Panc1 (cell line): ENCODE measurements around the gene SOX21. TPM values are rescaled to one million over a fixed set of nuclear protein-coding genes. Genes with fewer than 3 reads are reported as not detected.

ENCODE experiments used
- ATAC-seq: fragments of 200-7000 bp; cut with Tn5 transposase; 2 replicates; pipeline ENCODE4 v1.9.1; 2020; ENCODE audit warnings: mild to moderate bottlenecking, moderate library complexity
- BruUV-seq: library from RNA; stranded (reverse); fragments of 400-500 nt; replicated peaks from 2 replicates; lab custom pipeline; 2021; lab: Mats Ljungman, UMichigan
- CTCF ChIA-PET: fragments of 300-600 bp; sonication (Branson Sonifier 250); formaldehyde crosslinking; loops from one replicate; lab custom pipeline; 2022; ENCODE audit warnings: antibody characterized with exemption; lab: Charles Lee
- POLR2A ChIA-PET: fragments of 300-600 bp; sonication (Branson Sonifier 250); formaldehyde crosslinking; loops from one replicate; lab custom pipeline; 2022; ENCODE audit warnings: antibody characterized with exemption; lab: Charles Lee
- DNase-seq: peaks from one replicate; pipeline ENCODE4 v3.0.0-alpha.2; 2010; ENCODE audit warnings: low read depth, low spot score
- H3K27ac ChIP-seq: 2 replicates; pipeline ENCODE4 v1.5.1; 2011; ENCODE audit warnings: mild to moderate bottlenecking, low read length, inconsistent platforms
- H3K27me3 ChIP-seq: fragments of 200-500 bp; sonication (Bioruptor generic); 2 replicates; pipeline ENCODE4 v1.6.0; 2014; ENCODE audit warnings: low read length, inconsistent platforms; ENCODE audit not compliant: control insufficient read depth, insufficient read depth
- H3K36me3 ChIP-seq: fragments of 200-500 bp; sonication (Bioruptor generic); 2 replicates; pipeline ENCODE4 v1.5.1; 2014; ENCODE audit warnings: inconsistent platforms, mild to moderate bottlenecking, low read length, moderate library complexity; ENCODE audit not compliant: control insufficient read depth, insufficient read depth
- H3K4me1 ChIP-seq: 2 replicates; pipeline ENCODE4 v1.5.1; 2011; ENCODE audit warnings: inconsistent platforms, mild to moderate bottlenecking, low read length, moderate library complexity; ENCODE audit not compliant: control insufficient read depth, insufficient read depth
- H3K4me3 ChIP-seq, 2 experiments: 2 replicates each; pipeline ENCODE4 v1.5.1; 2011 to 2012; ENCODE audit warnings: low read depth in 2 of 2, low read length in 2 of 2, mild to moderate bottlenecking in 2 of 2, inconsistent platforms in 1 of 2, moderate library complexity in 1 of 2
- H3K9me3 ChIP-seq: fragments of 200-500 bp; sonication (Bioruptor generic); 2 replicates; pipeline ENCODE4 v1.5.1; 2014; ENCODE audit warnings: low read depth, mild to moderate bottlenecking, inconsistent platforms, low read length, moderate library complexity; ENCODE audit not compliant: control insufficient read depth, insufficient read depth
- POLR2AphosphoS5 ChIP-seq: IDR thresholded peaks from 2 replicates; pipeline ENCODE4 v1.6.1; 2012; ENCODE audit warnings: mild to moderate bottlenecking, low read depth, low read length, moderate library complexity
- SIN3A ChIP-seq: IDR thresholded peaks from 2 replicates; pipeline ENCODE4 v1.6.1; 2012; ENCODE audit warnings: low read depth, mild to moderate bottlenecking, low read length, moderate library complexity, borderline replicate concordance; ENCODE audit not compliant: insufficient read depth
- TCF7L2 ChIP-seq: IDR thresholded peaks from 2 replicates; pipeline ENCODE4 v1.6.1; 2011; ENCODE audit warnings: mild to moderate bottlenecking, low read depth, low read length, inconsistent platforms
- in situ Hi-C: cut with HindIII; loops from 2 replicates; pipeline ENCODE4 v1.10.0; 2016; ENCODE audit warnings: low sequenced_read_pairs, low pct_unique_long_range_greater_than_20kb
- intact Hi-C: fragments of 100-400 bp; cut with micrococcal nuclease; formaldehyde crosslinking; loops from one replicate; pipeline ENCODE4 v1.10.0; 2022; ENCODE audit not compliant: unreplicated experiment
- total RNA-seq: library from RNA; stranded (reverse); gene quantifications from one replicate; pipeline ENCODE4 v1.2.1, GENCODE V29; 2021; ENCODE audit not compliant: unreplicated experiment
- TF ChIP-seq, protein P1 (sequence below), 2 experiments: IDR thresholded peaks; 2 replicates each; pipeline ENCODE4 v1.6.1; 2011 to 2012; ENCODE audit warnings: low read depth in 2 of 2, control low read depth in 1 of 2, low read length in 1 of 2, mild to moderate bottlenecking in 1 of 2, moderate library complexity in 1 of 2; ENCODE audit not compliant: insufficient read depth in 1 of 2
- TF ChIP-seq, protein P2 (sequence below): fragments of 450-650 bp; IDR thresholded peaks from 2 replicates; pipeline ENCODE4 v1.5.1; 2017; ENCODE audit warnings: mild to moderate bottlenecking

The SOX21 gene
- total RNA-seq, 1 experiment from 2014 or later: 3.5 TPM

DNA sequence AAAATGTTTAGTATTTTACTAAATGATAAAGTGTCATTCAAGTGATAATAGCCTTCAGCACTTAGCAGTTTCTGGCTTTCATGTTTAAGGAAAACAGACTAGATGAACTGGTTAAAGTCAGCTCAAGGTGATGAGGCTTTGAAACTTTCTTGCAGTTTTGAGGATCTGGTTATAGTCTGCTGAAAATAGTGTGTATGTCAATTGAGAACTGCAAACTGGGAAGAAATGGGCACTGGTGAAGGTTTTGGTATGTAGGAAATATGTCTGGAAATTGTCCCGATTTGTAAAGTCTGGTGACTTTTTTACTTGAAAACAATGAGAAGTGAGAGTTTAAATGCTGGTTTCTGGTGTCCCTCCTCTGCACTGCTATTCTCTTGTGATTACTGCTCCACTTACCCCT, 36.8 kb upstream of the SOX21 start:
- Histone ChIP-seq H3K4me1 (no peaks in the 10 kb centered on the region), H3K36me3 (no peaks in the 10 kb centered on the region), H3K27me3 (no peaks in the 10 kb centered on the region), H3K4me3 (no peak overlapping the region), H3K9me3 (no peaks in the 10 kb centered on the region), H3K27ac (no peak overlapping the region)
- POLR2A ChIA-PET: no interaction called here
- no peak for ATAC-seq
- no TSS peak for BruUV-seq
- in situ Hi-C loops (no loop called here), intact Hi-C loops (no loop called here)
- CTCF ChIA-PET: no interaction called here
- no peak for DNase-seq
- TF ChIP-seq, protein P1, sequence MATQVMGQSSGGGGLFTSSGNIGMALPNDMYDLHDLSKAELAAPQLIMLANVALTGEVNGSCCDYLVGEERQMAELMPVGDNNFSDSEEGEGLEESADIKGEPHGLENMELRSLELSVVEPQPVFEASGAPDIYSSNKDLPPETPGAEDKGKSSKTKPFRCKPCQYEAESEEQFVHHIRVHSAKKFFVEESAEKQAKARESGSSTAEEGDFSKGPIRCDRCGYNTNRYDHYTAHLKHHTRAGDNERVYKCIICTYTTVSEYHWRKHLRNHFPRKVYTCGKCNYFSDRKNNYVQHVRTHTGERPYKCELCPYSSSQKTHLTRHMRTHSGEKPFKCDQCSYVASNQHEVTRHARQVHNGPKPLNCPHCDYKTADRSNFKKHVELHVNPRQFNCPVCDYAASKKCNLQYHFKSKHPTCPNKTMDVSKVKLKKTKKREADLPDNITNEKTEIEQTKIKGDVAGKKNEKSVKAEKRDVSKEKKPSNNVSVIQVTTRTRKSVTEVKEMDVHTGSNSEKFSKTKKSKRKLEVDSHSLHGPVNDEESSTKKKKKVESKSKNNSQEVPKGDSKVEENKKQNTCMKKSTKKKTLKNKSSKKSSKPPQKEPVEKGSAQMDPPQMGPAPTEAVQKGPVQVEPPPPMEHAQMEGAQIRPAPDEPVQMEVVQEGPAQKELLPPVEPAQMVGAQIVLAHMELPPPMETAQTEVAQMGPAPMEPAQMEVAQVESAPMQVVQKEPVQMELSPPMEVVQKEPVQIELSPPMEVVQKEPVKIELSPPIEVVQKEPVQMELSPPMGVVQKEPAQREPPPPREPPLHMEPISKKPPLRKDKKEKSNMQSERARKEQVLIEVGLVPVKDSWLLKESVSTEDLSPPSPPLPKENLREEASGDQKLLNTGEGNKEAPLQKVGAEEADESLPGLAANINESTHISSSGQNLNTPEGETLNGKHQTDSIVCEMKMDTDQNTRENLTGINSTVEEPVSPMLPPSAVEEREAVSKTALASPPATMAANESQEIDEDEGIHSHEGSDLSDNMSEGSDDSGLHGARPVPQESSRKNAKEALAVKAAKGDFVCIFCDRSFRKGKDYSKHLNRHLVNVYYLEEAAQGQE (IDR thresholded peaks at IDR 0.05; ENCODE audit: insufficient read depth in 1 of 2, low read depth in 2 of 2, low read length in 1 of 2): no peak
- TF ChIP-seq SIN3A (no peak), TCF7L2 (no peak), POLR2AphosphoS5 (no peak)
- TF ChIP-seq, protein P2, sequence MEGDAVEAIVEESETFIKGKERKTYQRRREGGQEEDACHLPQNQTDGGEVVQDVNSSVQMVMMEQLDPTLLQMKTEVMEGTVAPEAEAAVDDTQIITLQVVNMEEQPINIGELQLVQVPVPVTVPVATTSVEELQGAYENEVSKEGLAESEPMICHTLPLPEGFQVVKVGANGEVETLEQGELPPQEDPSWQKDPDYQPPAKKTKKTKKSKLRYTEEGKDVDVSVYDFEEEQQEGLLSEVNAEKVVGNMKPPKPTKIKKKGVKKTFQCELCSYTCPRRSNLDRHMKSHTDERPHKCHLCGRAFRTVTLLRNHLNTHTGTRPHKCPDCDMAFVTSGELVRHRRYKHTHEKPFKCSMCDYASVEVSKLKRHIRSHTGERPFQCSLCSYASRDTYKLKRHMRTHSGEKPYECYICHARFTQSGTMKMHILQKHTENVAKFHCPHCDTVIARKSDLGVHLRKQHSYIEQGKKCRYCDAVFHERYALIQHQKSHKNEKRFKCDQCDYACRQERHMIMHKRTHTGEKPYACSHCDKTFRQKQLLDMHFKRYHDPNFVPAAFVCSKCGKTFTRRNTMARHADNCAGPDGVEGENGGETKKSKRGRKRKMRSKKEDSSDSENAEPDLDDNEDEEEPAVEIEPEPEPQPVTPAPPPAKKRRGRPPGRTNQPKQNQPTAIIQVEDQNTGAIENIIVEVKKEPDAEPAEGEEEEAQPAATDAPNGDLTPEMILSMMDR: no peak

DNA sequence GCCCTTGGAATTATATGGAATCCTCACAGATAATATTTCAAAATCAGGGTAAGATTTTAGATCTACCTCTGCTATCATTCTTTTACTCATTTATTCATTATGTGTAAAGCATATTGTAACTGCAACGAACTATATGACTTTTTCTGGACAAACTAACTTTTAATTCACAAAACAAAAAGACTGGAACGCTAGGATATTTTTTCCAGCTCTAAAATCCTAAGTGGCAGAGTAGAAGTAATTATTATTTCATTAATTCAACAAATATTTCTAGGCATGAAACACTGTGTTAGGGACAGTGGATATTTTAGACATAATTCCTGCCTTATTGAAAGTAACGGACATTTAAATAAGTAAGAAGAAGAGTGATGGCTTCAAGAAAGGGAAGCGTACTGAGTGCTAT, 26.9 kb upstream of the SOX21 start:
- no peaks in the 10 kb centered on the region for H3K9me3 ChIP-seq
- ChIA-PET POLR2A (no interaction called here), CTCF (no interaction called here)
- H3K4me3 ChIP-seq: no peak overlapping the region
- no peaks in the 10 kb centered on the region for H3K4me1 ChIP-seq
- no peaks in the 10 kb centered on the region for H3K36me3 ChIP-seq
- intact Hi-C loops: no loop called here
- H3K27me3 ChIP-seq: no peaks in the 10 kb centered on the region
- DNase-seq: no peak
- ATAC-seq: no peak
- TF ChIP-seq, protein P1 (IDR thresholded peaks at IDR 0.05; ENCODE audit: insufficient read depth in 1 of 2, low read depth in 2 of 2, low read length in 1 of 2): no peak
- no peak for TF ChIP-seq SIN3A
- TF ChIP-seq TCF7L2: no peak
- no peak for TF ChIP-seq POLR2AphosphoS5
- TF ChIP-seq, protein P2: no peak
- no TSS peak for BruUV-seq
- in situ Hi-C loops: no loop called here
- H3K27ac ChIP-seq: no peak overlapping the region
